HG02678 (cell line): Measurements from ENCODE around the gene CRTAP.
A peak's percentile ranks its signal among the peaks of the same experiment; 100 is the strongest.
"Not testable (repeated sequence)": the region's sequence is repeated elsewhere in the genome, so short reads cannot be mapped to it uniquely, and the experiment has no call there.

Experiments used
- ATAC-seq: cut with Tn5 transposase; IDR thresholded peaks from one replicate; pipeline ENCODE4 v1.9.1; 2021; ENCODE audit warnings: mild to moderate bottlenecking, moderate library complexity; ENCODE audit not compliant: unreplicated experiment

The CRTAP gene

DNA sequence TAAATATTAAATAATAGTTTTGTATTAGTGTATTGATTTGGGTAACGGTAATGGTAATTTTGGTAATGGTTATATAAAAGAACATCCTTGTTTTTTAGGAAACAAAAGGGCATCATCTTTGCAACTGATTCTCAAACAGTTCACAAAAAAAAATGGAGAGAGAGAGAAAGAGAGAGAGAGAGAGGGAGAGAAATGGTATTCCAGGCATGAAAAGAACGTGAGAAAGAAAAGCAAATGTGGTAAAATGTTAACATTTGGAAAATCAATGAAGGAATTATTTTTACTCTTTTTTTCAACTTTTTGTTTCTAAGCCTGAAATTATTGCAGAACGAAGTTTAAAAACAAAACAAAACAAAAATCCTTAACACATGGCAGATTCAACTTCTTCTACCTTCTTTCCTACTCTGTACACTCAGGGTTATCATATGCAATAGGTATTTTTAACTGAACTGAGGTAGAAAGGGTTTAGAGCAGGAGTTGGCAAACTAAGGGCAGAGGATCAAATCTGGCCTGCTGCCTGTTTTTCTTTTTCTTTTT lies 14.6 kb upstream of the CRTAP start:
- ATAC-seq, result no peak

DNA sequence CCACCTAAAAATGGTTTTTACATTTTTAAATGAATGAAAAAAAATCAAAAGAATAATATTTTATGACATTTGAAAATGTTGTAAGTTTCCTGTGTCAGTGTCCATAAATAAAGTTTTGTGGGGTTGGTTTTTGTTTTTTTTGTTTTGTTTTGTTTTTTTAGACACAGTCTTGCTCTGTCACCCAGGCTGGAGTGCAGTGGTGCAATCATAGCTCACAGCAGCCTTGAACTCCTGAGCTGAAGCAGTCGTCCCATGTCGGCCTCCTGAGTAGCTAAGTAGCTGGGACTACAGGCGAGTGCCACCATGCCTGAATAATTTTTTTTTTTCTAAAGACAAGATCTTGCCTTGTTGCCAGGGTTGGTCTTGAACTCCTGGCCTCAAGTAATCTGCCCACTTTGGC lies 14.1 kb upstream of the CRTAP start:
- ATAC-seq, result no peak

GRCh38 chr3:33100229-33100628 lies 13.6 kb upstream of the CRTAP start:
- no peak for ATAC-seq

DNA sequence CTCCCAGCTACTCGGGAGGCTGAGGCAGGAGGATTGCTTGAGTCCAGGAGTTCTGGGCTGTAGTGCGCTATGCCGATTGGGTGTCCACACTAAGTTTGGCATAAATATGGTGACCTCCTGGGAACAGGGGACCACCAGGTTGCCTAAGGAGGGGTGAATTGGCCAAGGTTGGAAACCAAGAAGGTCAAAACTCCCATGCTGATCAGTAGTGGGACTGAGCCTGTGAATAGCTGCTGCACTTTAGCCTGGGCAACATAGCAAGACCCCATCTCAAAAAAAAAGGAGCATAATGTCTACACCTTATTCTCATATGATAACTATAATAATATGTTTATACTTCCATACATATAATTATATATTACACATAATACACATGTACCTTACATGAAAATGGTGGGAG lies 10.8 kb upstream of the CRTAP start:
- ATAC-seq, result no peak

DNA sequence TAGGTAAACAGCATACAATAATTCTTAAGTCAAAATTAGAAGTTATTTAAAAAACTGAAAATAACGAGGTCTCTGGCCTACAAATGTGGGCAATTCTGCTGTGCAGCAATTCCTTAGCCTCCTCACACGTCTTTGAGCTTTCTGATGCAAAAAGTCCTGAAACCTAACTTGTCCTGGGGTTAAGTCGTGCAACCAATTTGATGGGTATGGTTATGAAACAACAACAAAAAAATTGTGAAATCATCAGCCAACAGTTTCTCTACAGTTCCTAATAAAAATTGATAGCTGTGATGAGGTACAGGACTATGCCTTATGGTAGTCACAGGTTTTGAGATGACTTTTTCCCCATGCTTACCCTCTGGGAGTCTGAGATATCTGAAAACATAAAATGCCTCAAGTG lies 10.3 kb upstream of the CRTAP start:
- ATAC-seq, result no peak

DNA sequence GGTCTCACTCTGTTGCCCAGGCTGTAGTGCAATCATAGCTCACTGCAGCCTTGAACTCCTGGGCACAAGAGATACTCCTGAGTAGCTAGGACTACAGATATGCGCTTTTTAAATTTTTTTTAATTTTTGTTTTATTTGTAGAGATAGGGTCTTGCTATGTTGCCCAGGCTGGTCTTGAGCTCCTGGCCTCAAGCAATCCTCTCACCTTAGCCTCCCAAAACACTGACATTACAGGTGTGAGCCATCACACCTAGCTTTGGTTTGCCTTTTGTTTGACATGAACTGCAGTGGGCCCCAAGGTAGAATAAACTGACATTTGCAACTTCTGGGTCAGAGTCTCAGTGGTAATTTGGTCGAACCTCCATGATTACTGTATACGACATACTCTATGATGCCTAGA lies 9.0 kb upstream of the CRTAP start:
- ATAC-seq, result no peak

DNA sequence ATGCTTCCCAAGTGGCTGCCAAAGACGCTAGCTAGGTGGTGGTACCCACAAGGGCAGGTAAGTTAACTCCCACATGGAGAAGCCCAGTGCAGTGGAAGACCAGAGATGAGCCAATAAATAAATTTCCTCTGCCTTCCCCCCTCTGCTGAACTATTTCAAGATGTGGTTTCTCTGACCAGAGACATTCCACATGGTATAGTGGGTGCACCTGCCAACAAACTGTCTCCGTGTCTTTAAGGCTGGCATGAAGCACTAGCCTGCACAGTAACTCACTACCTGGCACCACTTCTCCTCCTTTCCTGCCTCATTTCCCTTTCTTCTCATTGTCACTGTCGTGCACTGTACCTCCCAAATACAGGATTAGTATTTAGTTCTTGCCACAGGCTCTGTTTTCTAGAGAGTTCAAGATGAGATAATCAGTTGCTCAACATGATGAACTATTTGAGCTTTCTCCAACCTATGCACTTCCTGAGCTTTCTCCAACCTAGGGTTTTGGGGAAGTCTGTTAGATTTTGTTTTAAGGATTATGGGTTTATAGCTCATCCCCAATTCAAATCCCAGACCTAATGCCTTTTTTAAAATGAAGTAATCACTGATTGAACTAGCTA lies 8.4 kb upstream of the CRTAP start:
- ATAC-seq, result no peak

- ATAC-seq, result not testable (repeated sequence)
Observed at GRCh38 chr3:33106854-33107253, 7.0 kb upstream of the CRTAP start.

GRCh38 chr3:33111581-33111980 lies 2.2 kb upstream of the CRTAP start:
- peak; percentile 26 for ATAC-seq

DNA sequence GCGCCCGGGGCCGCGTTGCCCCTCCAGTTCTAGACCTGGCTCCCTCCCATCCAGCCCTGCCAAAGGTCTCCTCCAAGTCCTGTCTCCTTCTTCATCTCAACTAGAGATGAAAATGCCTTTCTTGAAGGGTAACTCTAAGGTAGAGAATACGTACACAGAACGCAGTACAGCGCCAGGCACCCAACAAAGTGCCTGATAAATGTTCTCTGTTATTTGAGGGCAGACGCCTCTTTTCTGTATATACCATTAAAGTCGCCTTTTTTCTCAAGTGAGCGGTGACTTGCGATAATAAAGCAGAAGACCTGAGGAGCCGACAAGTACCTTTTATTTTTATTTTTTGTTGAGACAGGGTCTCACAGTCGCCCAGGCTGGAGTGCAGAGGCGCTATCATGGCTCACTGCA lies 809 bp downstream of the CRTAP start:
- ATAC-seq, result no peak

- no peak for ATAC-seq
Observed at GRCh38 chr3:33115024-33115768, 1.4 kb downstream of the CRTAP start.

- no peak for ATAC-seq
Observed at GRCh38 chr3:33117461-33117860, 3.6 kb downstream of the CRTAP start.

GRCh38 chr3:33119891-33120290 lies 6.1 kb downstream of the CRTAP start:
- no peak for ATAC-seq

- no peak for ATAC-seq
Observed at GRCh38 chr3:33122991-33123390, 9.2 kb downstream of the CRTAP start.

DNA sequence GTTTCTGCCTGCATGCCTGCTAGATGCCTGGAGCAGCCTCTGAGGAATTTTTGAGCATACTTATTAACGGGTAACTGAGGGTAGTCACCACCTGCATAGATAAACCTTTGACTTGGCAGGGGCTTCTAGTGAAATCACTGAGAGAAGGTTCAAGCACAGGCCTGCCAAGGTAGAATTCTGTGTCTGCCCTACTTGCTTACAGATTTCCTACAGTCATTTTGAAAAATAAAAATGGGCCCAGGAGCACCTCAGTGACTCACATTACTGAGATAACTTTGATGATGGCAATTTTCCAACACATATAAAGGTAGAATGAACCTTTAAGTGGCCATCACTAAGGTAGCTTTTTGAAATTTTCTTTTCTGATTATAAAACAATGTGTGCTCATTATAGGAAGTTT lies 10.8 kb downstream of the CRTAP start:
- no peak for ATAC-seq

- ATAC-seq, result no peak
Observed at GRCh38 chr3:33125840-33126239, 12.0 kb downstream of the CRTAP start.

DNA sequence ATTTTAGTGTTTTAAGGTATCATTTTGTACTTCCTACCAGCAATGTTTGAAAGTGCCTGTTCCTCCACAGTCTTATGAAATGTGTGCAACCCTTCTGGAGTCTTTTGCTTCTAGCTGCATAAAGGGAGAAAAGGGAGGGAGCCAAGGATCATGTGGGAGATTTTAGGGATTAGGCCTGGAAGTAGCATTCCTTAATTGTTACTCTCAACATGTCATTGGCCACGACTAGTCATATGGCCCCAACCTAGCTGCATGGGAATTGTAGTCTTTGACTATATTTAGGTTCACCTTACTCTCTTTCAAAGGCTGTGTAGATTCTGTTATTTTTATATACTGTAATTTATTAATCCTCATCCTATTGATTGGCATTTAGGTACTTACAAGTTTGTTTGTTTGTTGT lies 14.9 kb downstream of the CRTAP start:
- ATAC-seq, result no peak

GRCh38 chr3:33130144-33130543 lies 16.3 kb downstream of the CRTAP start:
- no peak for ATAC-seq

- ATAC-seq, result peak; percentile 89
Observed at GRCh38 chr3:33131331-33132018, 17.7 kb downstream of the CRTAP start.

DNA sequence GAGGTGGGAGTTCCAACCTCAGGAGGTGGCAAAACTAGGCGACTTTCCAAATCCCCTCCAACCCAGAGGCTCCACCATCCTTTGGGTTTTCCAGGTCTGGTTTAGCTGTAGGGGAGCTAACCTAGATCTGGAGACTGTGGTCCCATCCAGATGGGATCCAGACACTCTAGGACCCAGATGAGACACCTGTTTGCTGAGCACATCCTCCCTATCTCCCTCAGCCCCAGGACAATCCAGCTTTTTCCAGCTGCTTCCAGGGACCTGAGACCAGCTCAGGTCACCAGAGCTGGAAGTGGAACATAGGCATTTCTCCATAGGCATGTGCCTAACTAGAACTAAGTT lies 18.2 kb downstream of the CRTAP start:
- ATAC-seq, result no peak

DNA sequence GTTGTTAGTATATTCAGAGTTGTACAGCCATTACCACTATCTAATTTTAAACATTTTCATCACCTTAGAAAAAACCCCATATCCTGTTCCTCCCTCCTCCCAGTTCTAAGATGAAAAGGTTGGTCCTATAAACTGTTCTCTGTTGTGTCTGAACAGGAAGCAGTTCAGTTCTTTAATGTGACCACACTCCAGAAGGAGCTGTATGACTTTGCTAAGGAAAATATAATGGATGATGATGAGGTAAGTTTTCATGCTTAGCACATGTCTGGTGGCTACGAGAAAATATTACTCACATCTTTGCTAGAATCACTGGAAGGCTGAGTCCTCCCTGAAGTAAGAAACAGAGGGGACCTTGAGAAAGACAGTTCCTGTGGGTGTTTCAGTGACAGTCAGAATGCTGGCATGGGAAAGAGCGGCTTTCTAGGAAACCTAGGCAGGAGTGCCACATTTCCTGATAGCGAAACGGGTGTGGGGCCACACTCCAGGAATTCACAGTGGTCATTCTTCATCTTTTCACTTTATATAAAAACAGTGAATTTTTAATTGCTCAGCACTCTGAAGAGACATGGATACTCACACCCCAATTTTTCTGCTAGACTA lies 20.3 kb downstream of the CRTAP start:
- no peak for ATAC-seq

DNA sequence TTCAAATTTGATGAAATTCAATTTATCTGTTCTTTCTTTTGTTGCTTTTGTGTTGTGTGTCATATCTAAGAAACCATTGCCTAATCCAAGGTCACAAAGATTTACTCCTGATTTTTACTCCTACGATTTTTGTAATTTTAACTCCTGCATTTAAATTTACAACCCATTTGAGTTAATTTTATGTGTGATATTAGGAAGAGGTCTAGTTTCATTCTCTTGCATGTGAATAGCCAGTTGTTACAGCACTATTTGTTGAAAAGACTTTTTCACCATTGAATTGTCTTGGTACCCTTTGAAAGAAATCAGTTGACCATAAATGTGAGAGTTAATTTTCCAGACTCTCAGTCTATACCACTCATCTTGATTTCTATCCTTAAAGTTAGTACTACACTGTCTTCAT lies 23.9 kb downstream of the CRTAP start:
- no peak for ATAC-seq
